Thymus (tissue), 11 donors: ENCODE measurements around the gene WDR64. TPM values are rescaled to one million over a fixed set of nuclear protein-coding genes. Genes with fewer than 3 reads are reported as not detected.

Experiments
- DNase-seq, 9 donors: peaks; one replicate each; pipeline ENCODE4 v3.0.0-alpha.2; 2013; ENCODE audit warnings: low spot score in 9 of 9, low read depth in 6 of 9, missing footprints in 1 of 9
- H3K27ac ChIP-seq, 2 donors: one replicate each; pipeline ENCODE4 v1.5.1; 2013; ENCODE audit warnings: control low read depth in 1 of 2, low read depth in 1 of 2, low read length in 1 of 2, mild to moderate bottlenecking in 1 of 2, moderate library complexity in 1 of 2
- H3K27me3 ChIP-seq, 2 donors: one replicate each; pipeline ENCODE4 v1.5.1; 2013; ENCODE audit warnings: low read length in 1 of 2; ENCODE audit not compliant: control insufficient read depth in 2 of 2, insufficient read depth in 1 of 2
- H3K36me3 ChIP-seq, 2 donors: one replicate each; pipeline ENCODE4 v1.5.1; 2013; ENCODE audit warnings: low read length in 1 of 2, mild to moderate bottlenecking in 1 of 2, moderate library complexity in 1 of 2; ENCODE audit not compliant: control insufficient read depth in 2 of 2, insufficient read depth in 2 of 2
- H3K4me1 ChIP-seq, 2 donors: one replicate each; pipeline ENCODE4 v1.5.1; 2013; ENCODE audit warnings: low read length in 2 of 2; ENCODE audit not compliant: control insufficient read depth in 2 of 2, insufficient read depth in 2 of 2
- H3K4me3 ChIP-seq, 2 donors: one replicate each; pipeline ENCODE4 v1.5.1; 2013; ENCODE audit warnings: low read length in 2 of 2, control low read depth in 1 of 2, mild to moderate bottlenecking in 1 of 2
- H3K9me3 ChIP-seq, 2 donors: one replicate each; pipeline ENCODE4 v1.5.1; 2013; ENCODE audit warnings: low read length in 1 of 2, mild to moderate bottlenecking in 1 of 2; ENCODE audit not compliant: control insufficient read depth in 2 of 2, insufficient read depth in 1 of 2
- WGBS: extraction: QIAGEN DNeasy Blood & Tissue Kit; methylation state at CpG from one replicate; pipeline ENCODE4 v1.1.7; 2013; 5-methylcytosine and 5-hydroxymethylcytosine counted together
- polyA plus RNA-seq: library from polyadenylated mRNA; stranded (reverse); fragments of 200-250 nt; gene quantifications from one replicate; pipeline ENCODE4 v1.2.3, GENCODE V29; 2013
- total RNA-seq: library from RNA; stranded (reverse); fragments of 120-200 nt; gene quantifications from one replicate; pipeline ENCODE4 v1.2.4, GENCODE V29; 2013
- donor health status: healthy.

The WDR64 gene
- total and polyA plus RNA-seq, 2 donors = 0.14 TPM

- WGBS = 93% methylated on average over 6 of the region's 6 CpGs
- Histone ChIP-seq H3K9me3 (no peaks in the 10 kb centered on the region), H3K4me3 (no peak overlapping the region), H3K4me1 (no peaks in the 10 kb centered on the region), H3K27ac (no peak overlapping the region), H3K36me3 (no peaks in the 10 kb centered on the region), H3K27me3 (no peaks in the 10 kb centered on the region)
- no peak for DNase-seq
Measured at GRCh38 chr1:241749945-241750695, 98.0 kb downstream of the WDR64 start.

GRCh38 chr1:241751524-241751923 is 99.4 kb downstream of the WDR64 start:
- Histone ChIP-seq H3K27ac (no peak overlapping the region), H3K36me3 (no peaks in the 10 kb centered on the region), H3K9me3 (no peaks in the 10 kb centered on the region), H3K4me3 (no peak overlapping the region), H3K4me1 (no peaks in the 10 kb centered on the region), H3K27me3 (no peaks in the 10 kb centered on the region)
- DNase-seq = no peak
- 94% methylated on average over 5 of the region's 5 CpGs for WGBS

DNA sequence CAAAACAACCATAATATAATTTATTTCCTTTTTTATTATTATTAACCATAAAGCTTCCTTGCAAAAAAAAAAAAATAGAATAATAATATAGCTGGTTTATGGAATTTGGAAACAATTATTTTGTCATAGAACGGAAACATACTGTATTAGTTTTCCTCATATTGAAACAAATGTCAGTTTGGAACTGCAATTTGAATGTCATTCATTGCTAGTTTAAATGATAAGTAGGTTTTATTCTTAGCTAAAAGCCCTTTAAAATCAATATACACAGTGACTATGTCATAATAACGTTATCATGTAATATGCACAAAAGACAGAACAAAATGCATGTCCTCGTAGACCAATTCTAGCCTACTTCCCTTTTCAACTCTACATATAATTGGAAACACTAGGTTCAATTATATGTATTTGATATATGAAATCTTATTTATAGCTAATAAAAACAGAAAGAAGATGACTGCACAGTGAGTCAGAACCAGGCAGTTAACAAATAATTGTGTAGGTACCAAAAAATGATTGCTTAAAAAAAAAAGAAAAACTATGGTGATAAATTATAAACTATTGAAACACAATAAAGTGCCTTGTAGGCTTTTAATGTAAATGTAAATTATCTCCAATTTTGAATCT is 110.7 kb downstream of the WDR64 start:
- Histone ChIP-seq H3K36me3 (no peaks in the 10 kb centered on the region), H3K4me1 (no peaks in the 10 kb centered on the region), H3K27ac (no peak overlapping the region), H3K4me3 (no peak overlapping the region), H3K27me3 (no peaks in the 10 kb centered on the region), H3K9me3 (no peaks in the 10 kb centered on the region)
- WGBS = 95% methylated on average over 3 of the region's 3 CpGs
- DNase-seq = no peak

- Histone ChIP-seq H3K36me3 (no peaks in the 10 kb centered on the region), H3K27ac (no peak overlapping the region), H3K9me3 (no peaks in the 10 kb centered on the region), H3K4me1 (no peaks in the 10 kb centered on the region), H3K4me3 (no peak overlapping the region), H3K27me3 (no peaks in the 10 kb centered on the region)
- WGBS = 80% methylated on average over 4 of the region's 4 CpGs
- DNase-seq = no peak
Measured at GRCh38 chr1:241765390-241765789, 113.3 kb downstream of the WDR64 start.

- no peaks in the 10 kb centered on the region for H3K27me3 ChIP-seq
- 68% methylated on average over 2 of the region's 2 CpGs for WGBS
- no peak overlapping the region for H3K4me3 ChIP-seq
- H3K9me3 ChIP-seq = no peaks in the 10 kb centered on the region
- H3K27ac ChIP-seq = no peak overlapping the region
- H3K4me1 ChIP-seq = no peaks in the 10 kb centered on the region
- DNase-seq = no peak
- no peaks in the 10 kb centered on the region for H3K36me3 ChIP-seq
Measured at GRCh38 chr1:241767737-241768136, 115.7 kb downstream of the WDR64 start.

GRCh38 chr1:241770115-241770514 is 118.0 kb downstream of the WDR64 start:
- Histone ChIP-seq H3K4me3 (no peak overlapping the region), H3K27me3 (no peaks in the 10 kb centered on the region), H3K27ac (no peak overlapping the region), H3K9me3 (no peaks in the 10 kb centered on the region), H3K4me1 (no peaks in the 10 kb centered on the region), H3K36me3 (no peaks in the 10 kb centered on the region)
- WGBS = 19% methylated on average over 1 of the region's 1 CpG
- peak in 5 of 9 donors; percentile 2 to 35 (median 2) for DNase-seq

DNA sequence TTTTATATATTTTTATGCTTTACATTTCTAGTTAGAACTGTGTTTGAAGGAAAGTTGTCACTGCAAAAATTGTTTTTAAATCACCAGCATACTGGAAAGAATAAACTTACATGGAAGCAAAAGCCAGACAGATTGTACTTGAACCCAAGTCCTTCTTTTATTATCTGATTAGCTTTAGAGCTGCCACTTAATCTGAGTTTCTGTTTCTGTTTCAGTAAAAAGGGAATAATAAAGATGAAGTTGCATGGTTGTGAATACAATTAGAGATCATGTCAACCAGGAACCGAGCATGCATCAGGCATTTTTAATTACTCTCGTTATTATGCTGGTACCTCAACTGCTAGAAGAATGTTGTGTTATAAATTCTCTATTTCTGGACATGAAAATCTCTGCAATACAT is 119.0 kb downstream of the WDR64 start:
- Histone ChIP-seq H3K27ac (no peak overlapping the region), H3K27me3 (no peaks in the 10 kb centered on the region), H3K4me1 (no peaks in the 10 kb centered on the region), H3K9me3 (no peaks in the 10 kb centered on the region), H3K4me3 (no peak overlapping the region), H3K36me3 (no peaks in the 10 kb centered on the region)
- WGBS = 91% methylated on average over 2 of the region's 2 CpGs
- DNase-seq = no peak

DNA sequence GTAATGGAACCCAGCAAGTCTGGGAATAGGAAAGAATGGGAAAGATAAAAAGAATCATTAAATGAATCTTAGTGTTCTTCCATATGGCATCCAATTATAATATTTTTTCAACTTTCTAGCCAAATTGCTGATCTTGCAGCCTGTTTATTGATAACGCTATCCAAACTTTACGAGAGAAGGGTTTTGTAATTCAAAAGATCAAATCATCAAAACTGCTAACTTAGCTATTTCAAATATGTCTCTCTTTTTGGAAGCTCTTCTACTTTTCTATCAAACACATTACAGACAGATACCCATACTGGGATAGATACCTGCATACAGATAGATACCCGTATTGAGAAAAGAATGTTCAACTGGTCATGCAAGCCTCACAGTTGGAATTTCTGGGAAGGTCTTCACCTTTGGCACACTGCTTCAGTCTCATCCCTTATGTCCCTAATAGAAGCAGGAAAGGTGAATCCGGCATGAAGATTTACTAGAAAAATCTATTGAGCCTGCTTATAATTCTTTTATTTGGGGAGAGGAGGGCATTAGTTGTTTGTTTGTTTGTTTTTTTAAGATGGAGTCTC is 120.9 kb downstream of the WDR64 start:
- Histone ChIP-seq H3K9me3 (no peaks in the 10 kb centered on the region), H3K4me3 (no peak overlapping the region), H3K4me1 (no peaks in the 10 kb centered on the region), H3K27ac (no peak overlapping the region), H3K36me3 (no peaks in the 10 kb centered on the region), H3K27me3 (no peaks in the 10 kb centered on the region)
- WGBS = 98% methylated on average over 4 of the region's 4 CpGs
- DNase-seq = no peak

DNA sequence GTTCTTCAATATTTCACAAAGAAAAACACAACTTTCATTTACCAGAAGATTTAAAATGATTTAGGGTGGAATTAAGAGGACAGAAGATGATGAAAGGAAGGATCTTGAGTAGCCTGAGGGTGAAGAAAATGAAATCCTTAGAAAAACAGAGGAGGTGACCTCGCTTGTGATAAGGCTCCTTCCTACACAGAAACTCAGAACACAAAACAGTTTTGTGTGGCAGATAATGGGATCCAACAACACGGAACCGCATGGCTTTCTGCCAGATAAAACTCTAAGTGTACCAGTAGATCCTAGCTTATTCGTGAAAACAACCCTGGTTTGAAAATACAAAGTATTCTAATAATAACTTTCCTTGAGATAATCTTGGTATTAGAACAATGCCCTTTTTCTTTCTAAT is 121.9 kb downstream of the WDR64 start:
- Histone ChIP-seq H3K36me3 (no peaks in the 10 kb centered on the region), H3K27me3 (no peaks in the 10 kb centered on the region), H3K27ac (no peak overlapping the region), H3K4me1 (no peaks in the 10 kb centered on the region), H3K4me3 (no peak overlapping the region), H3K9me3 (no peaks in the 10 kb centered on the region)
- WGBS = 80% methylated on average over 4 of the region's 4 CpGs
- DNase-seq = no peak
